SK-N-SH treated with all-trans-retinoic acid at 6 μM for 48 hours (cell line): ENCODE data around the gene RNPS1.

Experiments used
- ARNTL ChIP-seq: fragments of 450-650 bp; formaldehyde crosslinking; IDR thresholded peaks from 2 replicates; pipeline ENCODE4 v1.5.0; 2020; ENCODE audit warnings: low read depth, mild to moderate bottlenecking, moderate library complexity, borderline replicate concordance
- ISL1 ChIP-seq: fragments of 250-450 bp; sonication (Bioruptor Pico); IDR thresholded peaks from 2 replicates; pipeline ENCODE4 v2.1.2; 2022; ENCODE audit warnings: mild to moderate bottlenecking, moderate library complexity
- SNAI2 ChIP-seq: fragments of 250-450 bp; sonication (Bioruptor Pico); IDR thresholded peaks from 2 replicates; pipeline ENCODE4 v1.5.0; 2020; ENCODE audit warnings: mild to moderate bottlenecking, moderate library complexity
- TOX ChIP-seq: fragments of 250-450 bp; sonication (Bioruptor Pico); IDR thresholded peaks from 2 replicates; pipeline ENCODE4 v1.8.0; 2021; ENCODE audit warnings: mild to moderate bottlenecking, moderate library complexity, borderline replicate concordance
- ZNF8 ChIP-seq: fragments of 450-650 bp; formaldehyde crosslinking; IDR thresholded peaks from 2 replicates; pipeline ENCODE4 v1.5.0; 2020; ENCODE audit warnings: mild to moderate bottlenecking, moderate library complexity

DNA sequence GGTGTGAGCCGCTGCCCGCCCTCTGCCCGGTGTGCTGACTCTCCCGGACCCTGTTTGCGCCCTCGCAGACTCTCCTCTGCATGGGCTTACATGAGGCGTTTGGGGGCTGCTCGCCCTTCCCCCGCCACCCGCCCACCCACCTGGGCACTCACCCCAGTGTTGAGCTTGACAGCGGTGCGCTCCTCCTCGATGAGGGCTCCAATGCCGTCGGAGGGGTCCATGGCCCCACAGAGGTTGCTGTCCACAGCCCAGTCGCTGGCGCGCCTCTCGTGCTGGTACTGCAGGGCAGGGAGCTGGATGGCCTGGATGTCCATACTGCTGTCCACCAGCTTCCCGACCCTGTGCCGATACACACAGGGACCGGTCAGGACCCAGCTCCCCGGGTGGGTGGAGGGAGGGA lies 21.4 kb upstream of the RNPS1 start:
- TF ChIP-seq ISL1 (CRISPR knock-in tag) (no peak), ARNTL (CRISPR knock-in tag) (no peak), TOX (CRISPR knock-in tag) (no peak), SNAI2 (no peak), ZNF8 (CRISPR knock-in tag) (no peak)
